GM21576 (cell line): ENCODE results near the gene ORMDL2.
A peak's percentile ranks its signal among the peaks of the same experiment; 100 is the strongest.

Source experiments
- ATAC-seq: cut with Tn5 transposase; IDR thresholded peaks from one replicate; pipeline ENCODE4 v1.9.1; 2021; ENCODE audit warnings: mild to moderate bottlenecking, moderate library complexity; ENCODE audit not compliant: unreplicated experiment

ORMDL2 gene, protein sequence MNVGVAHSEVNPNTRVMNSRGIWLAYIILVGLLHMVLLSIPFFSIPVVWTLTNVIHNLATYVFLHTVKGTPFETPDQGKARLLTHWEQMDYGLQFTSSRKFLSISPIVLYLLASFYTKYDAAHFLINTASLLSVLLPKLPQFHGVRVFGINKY

DNA sequence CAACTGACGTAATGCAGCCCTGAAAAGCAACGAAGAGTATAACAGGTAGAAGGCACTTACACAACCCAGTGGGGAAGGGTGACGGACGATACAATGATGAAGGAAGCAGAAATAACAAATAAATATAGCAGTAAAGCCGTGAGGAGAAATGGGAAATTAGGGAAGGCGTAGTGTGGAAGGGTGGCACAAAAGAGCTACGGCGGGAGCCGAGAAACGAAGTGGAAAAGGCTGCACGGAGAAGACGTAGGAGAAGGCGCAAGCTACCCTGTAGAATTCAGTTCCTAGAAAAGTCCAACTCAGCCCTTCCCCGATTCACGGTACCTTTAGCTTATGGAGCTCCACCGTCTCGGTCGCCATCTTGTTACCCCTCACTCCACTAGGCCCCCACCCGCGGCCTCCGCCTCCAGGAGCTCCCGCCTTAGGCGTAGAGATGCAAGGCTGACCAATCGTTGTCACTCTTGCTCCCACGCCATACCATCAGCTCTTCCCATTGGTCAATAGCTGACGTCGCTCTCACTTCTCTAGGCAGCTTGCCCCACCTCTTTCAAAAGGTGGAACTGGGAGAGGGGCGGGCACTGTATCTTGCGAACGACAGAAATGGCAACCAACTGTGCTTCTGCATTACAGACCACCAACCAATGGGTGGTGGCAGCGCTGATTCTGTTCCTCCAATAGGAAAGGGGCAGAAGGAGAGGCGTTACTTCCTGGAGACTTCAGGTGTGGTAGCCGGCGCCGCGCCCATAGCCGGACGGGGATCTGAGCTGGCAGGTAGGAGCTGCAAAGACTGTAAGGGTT is at the start of gene ORMDL2, which contains the start of gene SARNP:
Gene ORMDL2, plus strand, starts transcription at position 697 of the 795 bp plus-strand sequence. CDS start 959 bp downstream, outside the sequence.
Gene SARNP, minus strand, starts transcription at position 380 of the 795 bp plus-strand sequence. Its CDS starts 23 bp downstream, at position 357.
- peak; percentile 97 for ATAC-seq

DNA sequence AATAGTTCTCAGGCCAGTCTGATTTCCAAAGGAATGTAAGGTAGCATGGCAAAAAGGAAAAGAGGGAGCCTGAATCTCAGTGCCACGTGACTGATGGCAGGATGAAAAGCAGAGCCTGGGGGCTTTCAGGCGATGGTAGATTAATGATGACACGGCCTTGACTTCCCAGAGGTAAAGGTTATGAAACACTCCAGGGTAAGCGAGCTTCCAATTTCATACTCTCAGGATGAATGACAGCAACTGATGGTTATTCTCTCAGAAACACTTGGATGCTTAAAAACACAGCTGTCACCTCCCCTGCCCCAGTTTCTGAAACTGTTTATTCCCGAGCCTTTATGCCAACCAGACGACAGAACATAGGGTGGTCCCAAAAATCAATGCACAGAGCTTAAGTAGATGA is 46.1 kb upstream of the ORMDL2 start:
- no peak for ATAC-seq

DNA sequence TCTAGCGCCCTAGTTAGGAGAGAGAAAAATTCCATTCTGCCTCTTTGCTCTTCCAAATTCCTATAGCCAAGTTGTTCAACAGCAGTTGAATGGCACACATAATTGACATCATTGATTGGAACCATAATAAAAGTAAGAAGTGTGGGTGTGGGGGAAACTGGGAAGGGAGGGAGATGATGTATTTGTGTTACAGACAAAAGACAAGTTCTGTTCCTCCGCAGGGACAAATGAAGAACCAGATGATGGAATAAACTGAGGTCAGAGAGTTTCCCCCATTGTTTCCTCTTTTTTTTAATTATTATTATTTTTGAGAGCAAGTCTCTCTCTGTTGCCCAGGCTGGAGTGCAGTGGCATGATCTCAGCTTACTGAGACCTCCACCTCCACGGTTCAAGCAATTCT is 40.0 kb upstream of the ORMDL2 start:
- ATAC-seq: no peak

DNA sequence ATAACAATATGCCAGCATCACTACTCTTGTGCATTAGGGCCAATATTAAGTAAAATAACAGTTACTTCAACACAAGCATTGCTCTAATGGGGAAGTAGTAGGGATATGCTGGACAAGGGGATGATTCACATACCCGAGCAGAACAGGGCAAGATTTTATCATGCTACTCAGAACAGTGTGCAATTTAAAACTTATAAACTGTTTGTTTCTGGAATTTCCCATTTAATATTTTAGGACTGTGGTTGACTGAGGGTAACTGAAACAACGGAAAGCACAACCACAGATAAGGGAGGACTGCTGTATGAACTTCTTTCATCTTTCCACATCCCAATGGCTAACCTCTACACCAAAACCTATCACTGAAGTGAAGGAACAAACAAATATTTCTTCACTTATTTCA is 37.2 kb upstream of the ORMDL2 start:
- ATAC-seq: no peak

DNA sequence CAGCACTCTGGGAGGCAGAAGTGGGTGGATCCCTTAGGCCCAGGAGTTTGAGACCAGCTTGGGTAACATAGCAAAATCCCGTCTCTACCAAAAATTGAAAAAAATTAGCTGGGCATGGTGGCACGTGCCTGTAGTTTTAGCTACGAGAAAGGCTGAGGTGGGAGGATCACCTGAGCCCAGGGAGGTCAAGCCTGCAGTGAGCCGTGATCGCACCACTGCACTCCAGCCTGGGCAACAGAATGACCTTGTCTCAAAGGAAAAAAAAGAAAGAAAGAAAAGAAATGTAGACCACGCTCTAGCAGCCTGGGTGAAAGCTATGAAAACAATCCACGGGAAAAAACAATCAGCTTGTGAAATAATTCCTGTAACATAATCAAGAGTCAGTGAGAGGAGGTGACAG is 29.3 kb upstream of the ORMDL2 start:
- no peak for ATAC-seq

DNA sequence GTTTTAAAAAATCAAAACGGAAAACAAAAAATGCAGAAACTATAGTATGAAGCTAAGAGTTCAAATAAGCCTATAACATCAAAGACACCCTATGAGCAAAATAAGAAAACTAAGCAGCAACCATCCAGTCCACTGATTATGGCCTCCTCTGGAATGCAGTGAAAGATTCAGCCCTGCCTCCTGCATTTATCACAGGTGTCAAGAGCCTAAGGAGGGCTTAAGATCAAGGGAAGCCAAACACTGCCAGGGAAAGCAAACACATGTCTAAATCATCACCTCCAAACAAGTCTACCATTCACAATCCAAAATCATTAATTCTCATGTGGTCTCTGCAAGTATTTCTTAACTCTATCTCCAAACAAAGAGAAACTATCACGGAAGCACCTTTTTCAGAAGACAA is 28.7 kb upstream of the ORMDL2 start:
- ATAC-seq: no peak

DNA sequence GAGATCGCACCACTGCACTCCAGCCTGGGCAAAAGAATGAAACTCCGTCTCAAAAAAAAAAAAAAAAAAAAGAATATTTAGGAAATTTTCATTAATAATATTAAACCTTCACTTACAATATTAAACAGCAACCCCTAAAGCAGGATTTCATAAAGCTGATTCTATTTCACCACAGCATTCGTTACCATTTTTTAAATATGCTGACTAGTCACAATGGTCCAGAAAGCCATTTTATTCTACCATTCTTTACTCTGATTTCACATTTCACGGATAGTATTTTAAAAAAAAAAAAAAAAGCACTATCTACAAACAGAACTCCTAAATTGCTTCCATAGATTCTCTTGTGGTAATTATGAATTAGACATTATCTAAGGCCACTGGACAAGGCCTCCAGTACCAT is 27.9 kb upstream of the ORMDL2 start:
- no peak for ATAC-seq

DNA sequence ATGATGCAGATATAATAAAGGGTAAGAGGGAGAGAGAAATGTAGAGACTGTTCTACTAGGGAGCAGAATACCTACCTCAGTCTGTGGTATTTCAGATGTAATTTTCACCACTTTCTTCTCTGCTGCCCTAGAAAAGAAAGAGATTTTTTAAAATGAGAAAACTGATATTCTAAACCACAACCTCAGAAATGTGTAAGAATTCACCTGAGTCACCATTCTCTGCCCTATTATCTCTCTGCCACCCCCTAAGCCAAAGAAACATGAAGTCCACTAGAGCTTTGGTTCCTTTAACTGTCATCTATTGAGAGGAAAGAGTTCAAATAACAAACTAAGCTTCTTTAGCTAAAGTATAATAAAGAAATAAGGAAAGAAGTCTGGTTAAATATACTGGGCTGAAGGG is 21.9 kb upstream of the ORMDL2 start:
- ATAC-seq: no peak

DNA sequence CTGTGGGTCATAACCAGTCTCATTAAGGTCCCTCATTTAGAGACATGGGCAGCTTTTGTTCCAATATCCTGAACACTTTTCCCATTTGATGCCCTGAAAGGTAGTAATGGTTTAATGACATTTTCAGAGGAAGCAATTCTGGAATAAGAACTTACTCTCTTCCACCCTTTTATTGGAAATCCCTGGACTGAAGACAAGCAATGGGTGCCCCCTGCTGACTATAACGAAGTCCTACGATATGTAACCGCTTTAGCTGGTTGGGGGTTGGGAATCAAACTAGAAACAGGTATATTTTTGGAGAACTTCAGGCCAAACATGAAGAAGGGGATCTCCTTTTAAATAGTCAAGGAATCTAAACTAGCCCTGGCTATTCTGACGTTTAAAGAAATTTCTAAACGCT is 20.8 kb upstream of the ORMDL2 start:
- no peak for ATAC-seq

DNA sequence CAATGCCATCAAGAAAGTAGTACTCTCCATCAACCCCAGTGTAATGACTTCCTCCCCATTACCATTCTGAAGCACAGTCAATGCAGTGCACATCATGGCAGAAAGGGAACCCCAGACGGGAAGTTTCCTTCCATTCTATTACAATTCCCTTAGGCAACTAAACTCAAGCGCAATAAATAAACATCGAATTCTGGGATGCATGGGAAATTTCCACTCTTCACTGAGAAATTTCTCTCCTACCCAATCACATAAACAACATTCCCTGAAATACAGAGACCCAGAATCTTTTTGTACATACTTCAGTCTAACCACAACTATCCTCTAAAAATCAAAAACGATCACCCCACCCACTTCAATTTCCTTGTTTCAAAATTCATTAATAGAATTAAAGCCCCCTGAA is 20.3 kb upstream of the ORMDL2 start:
- ATAC-seq: no peak

DNA sequence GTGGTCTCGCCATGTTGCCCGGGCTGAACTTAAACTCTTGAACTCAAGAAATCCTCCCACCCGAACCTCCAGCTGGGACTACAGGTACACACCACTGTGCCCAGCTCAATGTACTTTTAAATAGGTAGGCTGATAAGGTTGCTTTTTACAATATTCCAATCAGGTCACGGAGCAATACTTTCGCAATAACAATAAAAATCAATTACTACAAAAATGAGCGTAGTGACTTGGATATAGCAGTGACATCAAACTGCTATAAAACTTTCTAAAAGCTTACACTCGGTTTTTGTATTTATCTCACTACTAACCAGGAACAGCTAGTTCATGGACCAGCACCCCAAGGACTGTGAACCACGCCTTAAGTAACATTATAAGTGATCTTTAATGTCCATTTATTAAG is 10.9 kb upstream of the ORMDL2 start:
- no peak for ATAC-seq

DNA sequence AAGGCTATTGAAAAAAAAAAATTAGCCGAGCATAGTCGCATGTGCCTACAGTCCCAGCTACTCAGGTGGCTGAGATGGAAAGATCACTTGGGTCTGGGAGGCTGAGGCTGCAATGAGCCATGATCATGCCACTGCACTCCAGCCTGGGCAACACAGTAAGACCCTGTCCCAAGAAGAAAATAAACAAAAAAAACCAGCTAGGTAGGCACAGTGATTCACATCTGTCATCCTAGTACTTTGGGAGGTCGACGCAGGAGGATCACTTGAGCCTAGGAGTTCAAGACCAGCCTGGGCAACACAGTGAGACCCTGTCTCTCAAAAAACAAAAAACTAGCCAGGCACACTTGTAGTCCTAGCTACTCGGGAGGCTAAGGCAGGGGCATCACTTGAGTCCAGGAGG is 8.6 kb upstream of the ORMDL2 start:
- no peak for ATAC-seq

DNA sequence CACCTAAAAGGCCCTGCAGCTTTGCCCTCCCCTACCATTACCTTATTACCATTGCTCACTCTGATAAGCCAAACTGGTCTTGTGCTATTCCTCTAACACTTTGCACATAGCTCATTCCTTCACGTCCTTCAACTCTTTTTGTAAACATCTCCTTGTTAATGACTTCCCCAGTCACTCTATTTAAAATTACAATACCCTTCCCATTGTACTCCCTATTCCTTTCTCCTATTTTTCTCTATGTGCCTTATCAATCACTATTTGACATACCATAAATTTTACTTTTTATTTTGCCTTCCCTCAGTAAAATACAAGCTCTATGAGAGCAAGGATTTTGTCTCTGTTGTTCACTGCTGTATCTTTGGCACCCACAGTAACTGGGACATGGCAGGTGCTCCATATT is 5.8 kb upstream of the ORMDL2 start:
- ATAC-seq: no peak

DNA sequence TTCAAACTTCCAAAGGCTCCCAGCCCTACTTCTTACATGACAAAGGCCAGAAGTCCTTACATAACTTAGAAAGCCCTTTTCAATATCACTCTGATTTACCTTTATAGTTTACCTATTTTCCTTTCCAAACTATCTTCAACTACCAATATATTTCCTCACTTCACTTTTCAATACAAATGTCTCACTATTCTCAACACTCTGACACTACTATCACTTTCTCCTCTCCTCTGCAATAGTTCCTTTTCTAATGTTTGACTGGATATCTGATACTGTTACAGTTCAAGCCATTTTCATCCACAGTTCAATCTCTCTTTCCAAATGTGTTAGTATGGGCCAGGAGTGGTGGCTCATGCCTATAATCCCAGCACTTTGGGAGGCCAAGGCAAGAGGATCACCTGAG is 3.6 kb upstream of the ORMDL2 start:
- no peak for ATAC-seq

DNA sequence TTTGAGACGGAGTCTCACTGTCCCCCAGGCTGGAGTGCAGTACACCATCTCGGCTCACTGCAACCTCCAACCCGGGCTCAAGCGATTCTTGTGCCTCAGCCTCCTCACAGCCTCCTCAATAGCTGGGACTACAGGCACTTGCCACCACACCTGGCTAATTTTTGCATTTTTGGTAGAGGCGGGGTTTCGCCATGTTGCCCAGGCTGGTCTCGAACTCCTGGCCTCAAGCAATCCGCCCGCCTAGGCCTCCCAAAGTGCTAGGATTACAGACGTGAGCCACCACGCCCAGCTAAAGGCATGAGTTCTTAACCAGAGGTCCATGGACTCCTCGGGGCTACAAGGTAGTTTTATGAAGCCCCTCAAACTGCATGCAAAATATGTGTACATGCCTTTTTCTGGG is 2.4 kb upstream of the ORMDL2 start:
- no peak for ATAC-seq

DNA sequence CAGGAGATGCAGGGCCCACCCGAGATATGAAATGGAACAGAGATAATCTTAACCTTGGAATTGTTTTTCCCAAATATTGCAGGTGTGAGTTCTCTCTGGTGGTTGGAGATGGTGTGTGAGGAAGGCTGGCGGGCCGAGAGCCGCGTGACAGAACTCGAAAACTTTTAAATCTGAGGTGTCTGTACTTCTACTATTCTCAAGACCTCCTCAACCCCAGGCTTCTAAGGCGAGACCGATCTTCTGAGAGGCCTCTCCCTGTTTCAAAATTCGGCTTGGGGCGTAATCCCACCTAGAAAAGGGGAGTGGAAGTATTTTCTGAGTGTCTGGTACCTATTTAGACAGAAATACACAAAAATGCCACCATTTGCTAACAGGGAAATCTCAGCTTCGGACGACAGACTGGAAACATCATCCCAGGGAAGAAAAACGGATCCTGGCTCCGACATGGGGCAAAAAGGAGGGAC is 928 bp upstream of the ORMDL2 start:
- ATAC-seq: no peak

DNA sequence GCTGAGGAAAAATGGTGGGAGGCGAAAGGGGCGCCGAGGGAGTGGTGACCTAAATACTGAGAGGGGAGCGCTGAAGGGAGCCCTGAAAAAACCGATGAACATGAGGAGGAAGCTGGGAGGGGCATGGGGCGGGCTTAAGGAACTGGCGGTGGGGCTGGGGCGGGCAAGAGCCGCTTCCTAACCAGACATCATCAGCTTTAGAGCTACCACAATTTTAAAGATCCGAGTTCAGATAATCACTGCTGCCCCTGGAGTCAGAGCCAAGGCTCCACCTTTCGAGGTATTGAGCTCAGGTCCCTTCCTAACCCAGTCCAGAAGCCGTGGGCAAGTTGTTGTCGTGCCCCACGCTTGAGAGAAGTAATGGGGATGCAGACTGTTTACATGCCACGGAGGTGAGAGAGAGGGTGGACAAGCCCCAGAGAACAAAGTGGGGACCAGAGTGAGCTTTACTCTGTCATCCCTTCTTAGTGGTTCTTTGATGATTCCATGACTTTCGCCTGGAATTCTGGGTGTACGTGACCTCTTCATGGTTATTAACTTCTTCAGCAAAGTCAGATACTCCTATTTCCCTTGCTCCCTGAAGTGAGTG is 393 bp downstream of the ORMDL2 start:
- ATAC-seq: peak; percentile 17

DNA sequence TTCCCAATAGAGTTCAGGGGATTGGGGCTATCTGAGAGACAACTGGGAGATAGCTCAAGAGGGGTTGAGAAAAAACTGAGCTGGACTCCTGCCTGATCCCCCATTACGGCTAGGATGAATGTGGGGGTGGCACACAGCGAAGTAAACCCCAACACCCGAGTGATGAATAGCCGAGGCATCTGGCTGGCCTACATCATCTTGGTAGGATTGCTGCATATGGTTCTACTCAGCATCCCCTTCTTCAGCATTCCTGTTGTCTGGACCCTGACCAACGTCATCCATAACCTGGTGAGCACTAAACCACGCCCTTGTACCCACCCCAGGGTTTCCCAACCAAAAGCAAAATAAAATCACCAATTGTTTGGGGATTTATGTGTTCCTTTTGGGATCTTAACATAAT is 1.0 kb downstream of the ORMDL2 start:
- no peak for ATAC-seq

DNA sequence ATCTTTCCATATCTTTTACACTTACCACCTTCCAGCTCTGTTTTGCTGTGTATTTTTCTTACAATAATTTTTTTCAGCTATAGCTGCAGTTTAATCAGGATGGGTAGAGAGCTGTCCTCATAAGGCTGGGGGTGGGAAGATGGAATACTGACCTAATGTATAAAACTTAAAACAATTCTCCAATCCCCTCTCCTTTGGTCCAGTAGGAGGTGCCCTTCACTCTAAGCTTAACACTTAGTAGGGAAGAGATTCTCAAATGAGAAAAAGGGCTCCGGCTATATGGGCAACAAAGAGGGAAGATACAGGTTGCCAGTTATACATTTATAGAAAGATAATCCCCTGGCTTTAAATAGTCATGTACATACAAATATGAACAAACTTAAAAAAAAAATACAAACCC is 2.8 kb downstream of the ORMDL2 start:
- ATAC-seq: no peak

DNA sequence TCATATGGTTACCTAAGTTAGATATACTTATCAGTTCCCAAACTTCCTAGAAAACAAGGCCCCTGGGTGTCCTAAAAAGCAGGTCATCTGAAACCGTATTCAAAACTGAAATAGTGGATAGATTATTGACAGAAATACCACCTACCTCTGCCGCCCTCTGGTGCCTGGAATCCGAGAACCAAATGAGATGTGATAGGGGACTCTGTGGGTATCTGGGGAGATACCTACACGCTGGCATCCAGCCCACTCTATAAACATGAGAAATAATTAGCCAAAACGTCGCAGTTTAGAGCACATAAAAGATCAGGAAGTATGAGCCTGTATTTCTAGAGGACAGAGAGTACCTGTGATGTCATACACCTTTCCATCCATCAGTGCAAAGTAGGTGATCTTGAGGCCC is 4.4 kb downstream of the ORMDL2 start:
- ATAC-seq: no peak

DNA sequence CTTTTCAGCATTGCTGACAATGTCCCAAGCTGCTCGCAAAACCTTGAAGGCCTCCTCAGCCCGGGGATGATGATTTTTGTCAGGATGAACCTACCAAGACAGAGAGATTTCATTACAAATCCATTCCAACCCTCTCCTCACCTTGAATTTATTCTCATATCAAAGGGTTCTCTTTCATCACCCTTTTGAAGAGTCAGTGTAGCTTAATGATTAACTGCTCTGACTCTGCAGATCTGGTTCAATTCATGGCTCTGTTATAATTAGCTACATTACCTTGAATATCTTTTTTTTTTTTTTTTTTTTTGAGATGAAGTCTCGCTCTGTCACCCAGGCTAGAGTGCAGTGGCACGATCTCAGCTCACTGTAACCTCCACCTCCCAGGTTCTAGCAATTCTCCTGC is 5.6 kb downstream of the ORMDL2 start:
- ATAC-seq: no peak

DNA sequence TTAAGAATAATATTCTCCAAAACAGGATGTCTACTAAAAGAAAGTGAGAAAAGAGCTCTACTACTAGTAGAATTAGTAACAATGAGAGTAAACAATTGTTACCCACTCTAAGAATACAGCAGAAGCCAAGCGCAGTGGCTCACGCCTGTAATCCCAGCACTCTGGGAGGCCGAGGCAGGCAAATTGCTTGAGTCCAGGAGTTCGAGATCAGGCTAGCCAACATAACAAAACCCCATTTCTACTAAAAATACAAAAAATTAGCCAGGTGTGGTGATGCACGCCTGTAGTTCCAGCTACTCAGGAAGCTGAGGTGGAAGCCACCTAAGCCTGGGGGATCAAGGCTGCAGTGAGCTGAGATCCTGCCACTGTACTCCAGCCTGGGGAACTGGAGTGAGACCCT is 6.9 kb downstream of the ORMDL2 start:
- no peak for ATAC-seq
